Activated CD4-positive, alpha-beta T cell treated with anti-CD3 and anti-CD28 coated beads for 1 hour (primary cell): Measurements from ENCODE around the gene GMPPB.
A peak's percentile ranks its signal among the peaks of the same experiment; 100 is the strongest.
"Not testable (repeated sequence)": the region's sequence is repeated elsewhere in the genome, so short reads cannot be mapped to it uniquely, and the experiment has no call there.

Experiments used
- DNase-seq: peaks from one replicate; pipeline ENCODE4 v3.0.0-alpha.2; 2020

Gene GMPPB

GRCh38 chr3:49689046-49689907 is 34.5 kb downstream of the GMPPB start, which contains the start of the genes MST1 and RNF123:
Gene MST1 (minus strand): TSS chr3:49689474. CDS start chr3:49688691, 783 bp downstream.
Gene RNF123 (plus strand): TSS chr3:49689557. CDS start chr3:49691166, 1,609 bp downstream.
- peak; percentile 88 for DNase-seq

- not testable (repeated sequence) for DNase-seq
Measured at GRCh38 chr3:49688338-49689045, 35.3 kb downstream of the GMPPB start.

GRCh38 chr3:49687424-49687795 is 36.3 kb downstream of the GMPPB start:
- not testable (repeated sequence) for DNase-seq

DNA sequence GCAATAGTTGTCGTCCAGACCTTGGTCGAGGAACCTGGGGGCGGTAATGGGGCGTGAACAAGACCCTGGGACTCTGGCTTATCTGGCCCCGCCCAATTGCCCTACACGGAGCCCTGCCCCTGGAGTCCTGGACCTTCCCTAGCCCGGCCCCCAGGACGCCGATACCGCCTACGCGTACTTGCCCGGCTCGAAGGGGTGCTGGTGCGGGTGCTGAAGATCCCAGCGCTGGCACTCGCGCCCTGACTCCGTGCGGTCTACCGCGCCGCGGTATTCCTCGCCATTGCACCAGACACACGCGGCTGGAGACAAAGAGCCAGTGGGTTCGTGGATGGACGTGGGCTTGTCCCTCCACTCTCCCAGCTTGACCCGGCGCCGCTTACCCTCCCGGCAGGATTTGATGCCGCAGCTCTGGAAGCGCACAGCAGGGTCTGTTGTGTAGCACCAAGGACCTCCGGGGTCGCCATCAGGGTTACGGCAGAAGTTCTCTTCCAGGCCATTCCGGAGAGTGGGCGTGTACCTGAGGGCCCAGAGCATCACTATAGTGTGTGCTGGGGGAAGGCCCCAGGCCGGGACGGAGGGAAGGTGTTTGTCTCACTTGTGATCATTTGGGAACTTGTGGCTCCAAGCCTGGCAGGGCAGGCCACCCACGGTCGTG is 36.9 kb downstream of the GMPPB start:
- not testable (repeated sequence) for DNase-seq

DNA sequence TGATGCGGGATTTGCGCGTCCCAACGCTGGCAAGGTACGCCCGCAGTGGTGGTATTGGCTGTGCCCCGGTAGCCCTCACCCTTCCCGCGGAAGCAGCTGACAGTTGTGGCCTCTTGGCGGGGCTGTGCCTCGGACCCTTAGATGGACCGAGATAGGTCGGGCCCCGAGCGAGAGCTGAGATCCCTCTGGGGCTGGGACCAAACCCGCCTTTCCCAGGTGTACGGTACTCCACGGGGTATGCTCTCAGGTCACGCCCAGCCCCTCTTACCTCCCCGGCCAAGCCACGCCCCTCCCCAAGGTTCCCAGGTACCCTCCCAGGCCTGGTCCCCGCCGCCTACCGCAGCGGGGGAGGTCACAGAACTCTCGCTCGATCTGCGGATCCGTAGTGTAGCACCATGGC is 37.4 kb downstream of the GMPPB start:
- DNase-seq: peak; percentile 30

- not testable (repeated sequence) for DNase-seq
Measured at GRCh38 chr3:49685846-49686245, 37.9 kb downstream of the GMPPB start.

DNA sequence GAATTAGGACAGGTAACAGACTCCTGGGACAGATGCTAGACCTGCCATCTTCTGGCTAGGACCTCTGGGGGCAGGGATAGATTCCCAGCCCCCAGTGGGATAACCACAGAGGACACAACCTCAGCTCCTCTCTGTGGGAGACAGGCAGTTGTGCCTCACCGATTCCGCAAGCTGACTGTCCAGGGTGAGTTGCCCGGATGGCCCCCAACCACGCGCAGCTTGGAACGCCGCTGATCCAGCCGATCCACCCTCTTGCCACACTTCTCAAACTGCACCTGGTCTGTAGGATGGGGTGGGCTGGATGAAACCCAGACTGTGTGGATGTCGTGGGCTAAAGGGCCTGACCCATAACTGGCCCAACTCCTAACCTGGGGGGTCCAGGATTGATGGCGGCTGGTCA is 38.6 kb downstream of the GMPPB start:
- DNase-seq: not testable (repeated sequence)

DNA sequence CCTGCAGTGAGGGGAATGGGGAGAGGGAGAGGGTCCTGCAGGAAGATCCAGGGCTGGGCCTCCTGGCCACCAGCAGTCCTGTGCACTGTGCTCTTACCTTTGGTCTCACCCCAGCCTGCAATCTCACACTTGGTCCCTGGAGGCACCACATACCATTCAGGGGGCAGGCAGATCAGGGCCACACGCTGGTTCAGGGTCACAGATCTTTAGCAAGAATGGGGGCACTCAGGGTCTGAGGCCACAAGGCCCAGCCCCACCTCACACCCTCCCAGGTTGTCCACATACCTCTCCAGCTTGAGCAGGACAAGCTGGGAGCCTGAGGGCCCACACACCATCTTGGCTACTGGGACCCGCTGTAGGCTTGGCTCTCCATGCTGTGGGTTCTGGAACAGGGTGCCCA is 39.3 kb downstream of the GMPPB start:
- not testable (repeated sequence) for DNase-seq

- no peak for DNase-seq
Measured at GRCh38 chr3:49683162-49683561, 40.6 kb downstream of the GMPPB start.

DNA sequence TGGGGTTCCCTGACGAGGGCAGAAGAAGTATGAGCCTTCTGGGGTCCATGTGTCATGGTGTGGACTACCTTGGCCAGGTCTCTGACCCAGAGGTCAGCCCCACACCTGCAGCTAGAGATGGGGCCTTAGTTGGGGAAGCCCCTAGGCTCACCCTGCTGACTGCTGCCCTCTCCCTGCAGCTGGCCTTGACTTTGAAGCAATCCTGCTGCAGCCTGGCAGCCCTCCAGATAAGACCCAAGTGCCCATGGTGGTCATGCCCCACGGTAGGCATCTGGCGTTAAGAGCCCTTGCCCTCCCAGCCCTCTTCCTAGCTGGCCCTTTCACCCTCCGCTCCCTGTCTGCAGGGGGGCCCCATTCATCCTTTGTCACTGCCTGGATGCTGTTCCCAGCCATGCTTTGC is 42.2 kb downstream of the GMPPB start:
- DNase-seq: no peak

DNA sequence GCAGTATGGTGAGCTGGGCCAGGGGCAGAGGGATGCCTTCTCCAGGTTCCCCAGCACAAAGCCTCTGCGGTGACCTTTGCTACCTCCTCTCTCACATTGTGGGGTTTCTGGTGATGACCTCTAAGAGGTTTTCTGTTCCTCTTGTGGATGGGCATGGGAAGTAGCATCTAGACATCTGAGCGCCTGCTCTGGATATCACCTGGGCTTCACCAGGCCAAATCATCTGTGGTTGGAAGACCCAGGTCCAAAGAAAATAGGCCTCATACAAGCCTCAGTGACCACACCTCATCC is 42.6 kb downstream of the GMPPB start:
- no peak for DNase-seq

GRCh38 chr3:49680493-49681231 is 43.1 kb downstream of the GMPPB start:
- no peak for DNase-seq

- DNase-seq: no peak
Measured at GRCh38 chr3:49675912-49676311, 47.8 kb downstream of the GMPPB start.

GRCh38 chr3:49674497-49674983 is 49.2 kb downstream of the GMPPB start:
- peak; percentile 22 for DNase-seq

- peak; percentile 94 for DNase-seq
Measured at GRCh38 chr3:49673715-49674496, 49.8 kb downstream of the GMPPB start, which contains the start of gene APEH. Gene APEH (plus strand): TSS chr3:49674351. CDS start chr3:49674402, 51 bp downstream.

GRCh38 chr3:49673121-49673714 is 50.5 kb downstream of the GMPPB start:
- no peak for DNase-seq

GRCh38 chr3:49671291-49672288 is 52.2 kb downstream of the GMPPB start:
- DNase-seq: peak; percentile 59

DNA sequence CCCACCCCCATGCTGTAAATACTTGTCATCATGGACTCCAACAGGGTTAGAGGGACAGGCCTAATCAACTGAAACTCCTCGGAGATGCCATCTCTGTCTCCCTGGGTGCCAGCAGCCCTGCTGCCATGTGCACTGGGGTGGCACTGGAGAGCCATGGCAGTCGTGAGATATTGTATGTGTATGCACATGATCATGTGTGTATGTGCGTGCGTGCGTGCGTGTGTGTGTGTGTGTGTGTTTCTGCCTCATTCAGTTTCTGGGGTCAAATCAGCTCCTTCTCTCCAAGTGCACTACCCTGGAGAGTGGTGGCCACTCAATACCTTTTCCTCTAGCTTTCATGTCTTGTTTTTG is 52.8 kb downstream of the GMPPB start:
- DNase-seq: no peak
